GM18951 (cell line): ENCODE data around the gene SH3TC1.

Experiments used
- POLR2A ChIP-seq: IDR thresholded peaks from 4 replicates; pipeline ENCODE4 v1.6.1; 2011; ENCODE audit warnings: mild to moderate bottlenecking; ENCODE audit not compliant: insufficient read length, insufficient read depth; ENCODE audit errors: extremely low read depth
- in situ Hi-C: fragments of 300-500 bp; cut with MboI; formaldehyde crosslinking; loops from one replicate; pipeline ENCODE4 v1.12.0; 2022; ENCODE audit warnings: low sequenced_read_pairs, mixed read lengths, inconsistent platforms; ENCODE audit not compliant: unreplicated experiment

Gene SH3TC1

GRCh38 chr4:8274765-8275547, 75.9 kb downstream of the SH3TC1 start:
- TF ChIP-seq POLR2A = no peak
- in situ Hi-C loops = no loop called here

- in situ Hi-C loops = no loop called here
- TF ChIP-seq POLR2A = no peak
Observed at GRCh38 chr4:8275548-8275910, 76.4 kb downstream of the SH3TC1 start.

GRCh38 chr4:8276358-8277240, 77.5 kb downstream of the SH3TC1 start:
- in situ Hi-C loops = no loop called here
- no peak for TF ChIP-seq POLR2A

- TF ChIP-seq POLR2A = no peak
- in situ Hi-C loops = no loop called here
Observed at GRCh38 chr4:8277356-8278008, 78.4 kb downstream of the SH3TC1 start.

- in situ Hi-C loops = no loop called here
Observed at GRCh38 chr4:8278009-8278395, 78.9 kb downstream of the SH3TC1 start.

GRCh38 chr4:8278421-8279287, 79.6 kb downstream of the SH3TC1 start:
- in situ Hi-C loops = no loop called here

More at GRCh38 chr4:8278009-8278395, 78.9 kb downstream of the SH3TC1 start:
- no peak for TF ChIP-seq POLR2A

GRCh38 chr4:8279321-8280157, 80.4 kb downstream of the SH3TC1 start:
- no peak for TF ChIP-seq POLR2A
- in situ Hi-C loops = no loop called here

More at GRCh38 chr4:8278421-8279287, 79.6 kb downstream of the SH3TC1 start:
- TF ChIP-seq POLR2A = no peak

GRCh38 chr4:8280158-8280875, 81.2 kb downstream of the SH3TC1 start:
- TF ChIP-seq POLR2A = no peak
- in situ Hi-C loops = no loop called here

GRCh38 chr4:8280876-8281440, 81.9 kb downstream of the SH3TC1 start:
- TF ChIP-seq POLR2A = no peak
- in situ Hi-C loops = no loop called here

GRCh38 chr4:8281519-8282133, 82.5 kb downstream of the SH3TC1 start:
- in situ Hi-C loops = no loop called here
- TF ChIP-seq POLR2A = no peak
